Neutrophil (primary cell): Measurements from ENCODE around the gene TNPO1.
A peak's percentile ranks its signal among the peaks of the same experiment; 100 is the strongest.

Source experiments
- H3K27ac ChIP-seq: fragments of 200-600 bp; sonication (generic); 2 replicates; pipeline ENCODE4 v1.5.1; 2016; ENCODE audit warnings: mild to moderate bottlenecking, moderate library complexity
- H3K27me3 ChIP-seq: fragments of 200-600 bp; sonication (generic); 2 replicates; pipeline ENCODE4 v1.6.0; 2016; ENCODE audit warnings: mild to moderate bottlenecking
- H3K36me3 ChIP-seq: fragments of 200-600 bp; sonication (generic); 2 replicates; pipeline ENCODE4 v1.5.1; 2017
- H3K4me1 ChIP-seq, 2 experiments: fragments of 200-600 bp in 1 of 2; sonication (generic) in 1 of 2; 1 replicate in 1 of 2; 2 replicates in 1 of 2; pipeline versions ENCODE4 v1.5.1 to v1.6.1; 2013 to 2016; ENCODE audit warnings: low read depth in 1 of 2, low read length in 1 of 2, mild to moderate bottlenecking in 1 of 2, moderate library complexity in 1 of 2; ENCODE audit not compliant: control insufficient read depth in 1 of 2, insufficient read depth in 1 of 2
- H3K4me3 ChIP-seq, 2 experiments: fragments of 200-600 bp in 1 of 2; sonication (generic) in 1 of 2; 1 replicate in 1 of 2; 2 replicates in 1 of 2; pipeline ENCODE4 v1.5.1; 2013 to 2016; ENCODE audit warnings: low read depth in 1 of 2, low read length in 1 of 2, mild to moderate bottlenecking in 1 of 2, moderate library complexity in 1 of 2
- H3K9me3 ChIP-seq: fragments of 200-600 bp; sonication (generic); 2 replicates; pipeline ENCODE4 v1.5.1; 2016
- TF ChIP-seq, protein P1 (sequence below): fragments of 200-600 bp; sonication (generic); IDR thresholded peaks from 2 replicates; pipeline ENCODE4 v1.5.1; 2016; ENCODE audit warnings: antibody characterized with exemption

The TNPO1 gene

DNA sequence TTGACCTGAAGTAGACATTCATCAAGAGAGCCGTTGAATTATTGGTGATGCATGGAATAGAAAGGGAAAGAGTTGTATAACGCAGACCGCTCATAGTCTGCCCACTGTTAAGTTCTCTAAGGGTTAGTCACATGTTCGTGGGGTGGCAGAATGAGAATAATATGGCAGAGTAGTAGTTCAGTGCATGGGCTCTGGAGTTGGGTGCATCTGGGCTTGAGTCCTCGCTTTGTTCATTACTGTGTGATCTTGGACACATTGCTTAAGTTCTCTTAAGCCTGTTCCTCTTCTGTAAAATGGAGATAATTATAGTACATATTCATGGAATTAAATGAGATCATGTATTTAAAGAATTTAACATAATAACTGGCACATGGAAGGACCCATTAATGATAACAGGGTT, 23.6 kb downstream of the TNPO1 start:
- peaks cover 51 to 58% of the 10 kb centered on the region in 2 experiments for H3K4me1 ChIP-seq
- H3K36me3 ChIP-seq = no peaks in the 10 kb centered on the region
- no peak overlapping the region for H3K4me3 ChIP-seq
- no peak overlapping the region for H3K27ac ChIP-seq
- H3K9me3 ChIP-seq = no peaks in the 10 kb centered on the region
- TF ChIP-seq, protein P1, sequence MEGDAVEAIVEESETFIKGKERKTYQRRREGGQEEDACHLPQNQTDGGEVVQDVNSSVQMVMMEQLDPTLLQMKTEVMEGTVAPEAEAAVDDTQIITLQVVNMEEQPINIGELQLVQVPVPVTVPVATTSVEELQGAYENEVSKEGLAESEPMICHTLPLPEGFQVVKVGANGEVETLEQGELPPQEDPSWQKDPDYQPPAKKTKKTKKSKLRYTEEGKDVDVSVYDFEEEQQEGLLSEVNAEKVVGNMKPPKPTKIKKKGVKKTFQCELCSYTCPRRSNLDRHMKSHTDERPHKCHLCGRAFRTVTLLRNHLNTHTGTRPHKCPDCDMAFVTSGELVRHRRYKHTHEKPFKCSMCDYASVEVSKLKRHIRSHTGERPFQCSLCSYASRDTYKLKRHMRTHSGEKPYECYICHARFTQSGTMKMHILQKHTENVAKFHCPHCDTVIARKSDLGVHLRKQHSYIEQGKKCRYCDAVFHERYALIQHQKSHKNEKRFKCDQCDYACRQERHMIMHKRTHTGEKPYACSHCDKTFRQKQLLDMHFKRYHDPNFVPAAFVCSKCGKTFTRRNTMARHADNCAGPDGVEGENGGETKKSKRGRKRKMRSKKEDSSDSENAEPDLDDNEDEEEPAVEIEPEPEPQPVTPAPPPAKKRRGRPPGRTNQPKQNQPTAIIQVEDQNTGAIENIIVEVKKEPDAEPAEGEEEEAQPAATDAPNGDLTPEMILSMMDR = no peak
- H3K27me3 ChIP-seq = no peaks in the 10 kb centered on the region

DNA sequence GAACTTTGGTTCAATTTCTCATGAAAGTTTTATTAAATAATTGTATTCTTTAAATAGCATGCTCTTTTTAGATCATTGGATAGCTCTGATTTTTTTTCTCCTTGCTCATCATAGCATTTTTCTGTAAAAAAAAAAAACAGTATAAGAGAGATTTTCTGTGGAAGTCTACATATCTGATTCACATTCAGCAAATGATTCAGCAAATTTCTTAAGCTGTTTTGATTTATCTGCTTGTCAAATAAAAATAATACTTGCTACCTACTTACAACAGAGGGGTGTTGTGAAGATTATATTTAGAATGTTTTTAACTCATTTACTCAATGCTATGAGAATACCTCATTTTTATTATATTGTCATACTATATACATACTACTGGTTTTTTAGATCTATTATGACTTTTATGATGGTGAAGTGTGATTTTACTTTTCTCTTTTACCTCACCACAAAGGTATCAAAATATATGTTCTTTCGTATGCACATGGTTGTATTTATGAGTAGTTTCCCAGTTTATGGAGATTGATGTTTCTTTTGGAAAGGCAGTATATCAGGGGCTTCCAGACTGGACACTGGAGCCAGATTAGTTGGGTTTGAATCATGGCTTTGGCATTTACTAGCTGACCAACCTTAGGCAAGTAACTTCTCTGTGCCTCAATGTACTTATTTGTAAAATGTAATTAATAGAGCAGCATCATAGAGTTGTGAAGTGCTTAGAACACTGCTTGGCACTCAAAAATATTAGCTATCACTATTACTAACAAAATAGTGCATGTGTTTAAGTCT, 25.5 kb downstream of the TNPO1 start:
- Histone ChIP-seq H3K4me3 (no peak overlapping the region), H3K9me3 (no peaks in the 10 kb centered on the region), H3K27ac (peak overlapping the region; percentile 67), H3K36me3 (no peaks in the 10 kb centered on the region), H3K4me1 (peaks cover 48 to 56% of the 10 kb centered on the region in 2 experiments), H3K27me3 (no peaks in the 10 kb centered on the region)
- TF ChIP-seq, protein P1 = no peak

DNA sequence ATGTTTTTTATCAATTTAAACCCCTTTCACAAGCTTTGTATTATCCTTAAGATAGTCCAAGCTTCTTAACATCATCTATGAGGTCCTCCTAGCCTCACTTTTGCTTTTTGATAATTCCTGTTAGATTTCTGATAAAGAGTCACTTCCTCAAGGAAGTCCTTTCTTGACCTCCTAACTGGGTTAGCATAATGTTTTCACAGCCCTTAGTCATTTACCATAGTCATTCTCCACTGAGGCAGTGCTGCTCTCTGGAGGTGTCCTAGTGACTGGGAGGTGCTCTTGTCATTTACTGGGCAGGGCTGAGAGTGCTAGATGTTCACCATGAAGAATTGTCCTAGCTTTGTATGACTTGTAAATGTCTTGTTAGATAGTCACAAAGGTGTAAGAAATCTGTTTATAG, 26.4 kb downstream of the TNPO1 start:
- Histone ChIP-seq H3K27ac (peak overlapping the region; percentile 67), H3K4me3 (no peak overlapping the region), H3K36me3 (no peaks in the 10 kb centered on the region), H3K9me3 (no peaks in the 10 kb centered on the region), H3K4me1 (peaks cover 50 to 56% of the 10 kb centered on the region in 2 experiments), H3K27me3 (no peaks in the 10 kb centered on the region)
- TF ChIP-seq, protein P1 = no peak

DNA sequence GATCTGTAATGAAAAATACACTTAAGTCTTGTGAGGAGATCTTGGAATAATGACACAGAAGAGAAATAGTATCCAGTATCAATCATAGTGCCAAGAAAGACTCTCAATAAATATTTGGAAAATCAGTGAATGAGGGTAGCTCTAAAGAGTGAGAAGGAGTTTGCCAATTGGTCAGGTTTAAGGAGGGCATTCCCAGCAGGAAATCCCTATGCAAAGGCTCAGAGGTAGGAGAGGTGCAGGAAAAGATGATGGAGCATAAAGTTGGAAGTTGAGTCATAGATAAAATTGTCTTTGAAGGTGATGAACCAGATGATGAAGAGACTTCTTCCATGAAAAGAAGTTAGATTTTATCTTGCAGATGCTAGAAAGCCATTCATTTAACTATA, 27.8 kb downstream of the TNPO1 start:
- Histone ChIP-seq H3K27ac (peak overlapping the region; percentile 52), H3K36me3 (no peaks in the 10 kb centered on the region), H3K9me3 (no peaks in the 10 kb centered on the region), H3K4me1 (peaks cover 55 to 58% of the 10 kb centered on the region in 2 experiments), H3K27me3 (no peaks in the 10 kb centered on the region), H3K4me3 (no peak overlapping the region)
- TF ChIP-seq, protein P1 = no peak

DNA sequence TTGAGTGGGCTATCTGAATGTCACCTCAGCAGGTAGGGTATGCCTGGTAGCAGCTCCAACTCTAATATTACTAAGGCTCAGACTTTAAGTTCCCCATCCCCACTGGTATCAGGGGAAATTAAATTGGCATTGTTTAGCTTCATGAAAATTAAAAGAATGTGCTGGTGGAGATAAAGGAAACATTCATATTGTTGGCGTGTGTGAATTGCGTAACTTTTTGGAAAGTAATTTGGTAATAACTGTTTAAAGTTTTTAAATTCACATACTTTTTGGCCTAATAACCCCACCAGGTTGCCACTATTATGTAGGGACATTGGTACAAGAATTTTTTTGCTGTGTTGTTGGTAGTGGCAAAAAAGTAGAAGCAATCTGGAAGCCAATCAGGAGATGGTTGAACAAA, 29.4 kb downstream of the TNPO1 start:
- Histone ChIP-seq H3K4me1 (peaks cover 72 to 74% of the 10 kb centered on the region in 2 experiments), H3K4me3 (no peak overlapping the region), H3K36me3 (no peaks in the 10 kb centered on the region), H3K27me3 (no peaks in the 10 kb centered on the region), H3K9me3 (no peaks in the 10 kb centered on the region), H3K27ac (peak overlapping the region; percentile 4)
- TF ChIP-seq, protein P1 = no peak
